ENCODE results near the gene DENND1B.

The DENND1B gene

GRCh38 chr1:197481101-197481500, 294.2 kb downstream of the DENND1B start:
- no peak for DNase-seq (ENCODE audit: extremely low read depth in 1 of 2, low read depth in 1 of 2)

GRCh38 chr1:197480446-197480845, 294.8 kb downstream of the DENND1B start:
- DNase-seq (ENCODE audit: extremely low read depth in 1 of 2, low read depth in 1 of 2), result no peak

GRCh38 chr1:197472141-197472540, 303.1 kb downstream of the DENND1B start:
- DNase-seq (ENCODE audit: extremely low read depth in 1 of 2, low read depth in 1 of 2), result no peak

GRCh38 chr1:197471248-197471985, 303.9 kb downstream of the DENND1B start:
- no peak for DNase-seq (ENCODE audit: extremely low read depth in 1 of 2, low read depth in 1 of 2)

- no peak for DNase-seq (ENCODE audit: extremely low read depth in 1 of 2, low read depth in 1 of 2)
Measured at GRCh38 chr1:197470330-197470729, 304.9 kb downstream of the DENND1B start.

GRCh38 chr1:197469620-197470210, 305.6 kb downstream of the DENND1B start:
- no peak for DNase-seq (ENCODE audit: extremely low read depth in 1 of 2, low read depth in 1 of 2)

GRCh38 chr1:197468543-197469175, 306.6 kb downstream of the DENND1B start:
- no peak for DNase-seq (ENCODE audit: extremely low read depth in 1 of 2, low read depth in 1 of 2)

GRCh38 chr1:197467881-197468280, 307.4 kb downstream of the DENND1B start:
- no peak for DNase-seq (ENCODE audit: extremely low read depth in 1 of 2, low read depth in 1 of 2)

GRCh38 chr1:197466813-197467212, 308.5 kb downstream of the DENND1B start:
- DNase-seq (ENCODE audit: extremely low read depth in 1 of 2, low read depth in 1 of 2), result no peak

- DNase-seq (ENCODE audit: extremely low read depth in 1 of 2, low read depth in 1 of 2), result no peak
Measured at GRCh38 chr1:197465528-197466327, 309.6 kb downstream of the DENND1B start.

GRCh38 chr1:197464044-197464443, 311.2 kb downstream of the DENND1B start:
- DNase-seq (ENCODE audit: extremely low read depth in 1 of 2, low read depth in 1 of 2), result no peak

GRCh38 chr1:197463142-197463541, 312.1 kb downstream of the DENND1B start:
- DNase-seq (ENCODE audit: extremely low read depth in 1 of 2, low read depth in 1 of 2), result no peak

- no peak for DNase-seq (ENCODE audit: extremely low read depth in 1 of 2, low read depth in 1 of 2)
Measured at GRCh38 chr1:197462539-197462938, 312.7 kb downstream of the DENND1B start.

All from activated CD8-positive, alpha-beta memory T cell treated with anti-CD3 and anti-CD28 coated beads for 1 hour (primary cell).